Nephron progenitor cell (in vitro differentiated cells): ENCODE results near the gene ATXN2.
"Not testable (repeated sequence)": the region's sequence is repeated elsewhere in the genome, so short reads cannot be mapped to it uniquely, and the experiment has no call there.

Experiments used
- DNase-seq: peaks from one replicate; pipeline ENCODE4 v3.0.0; 2021
- H3K27ac Mint-ChIP-seq: 2 replicates; pipeline ENCODE4 v1.8.0; 2021; ENCODE audit warnings: mild to moderate bottlenecking, moderate library complexity, mixed read lengths
- H3K27me3 Mint-ChIP-seq: 2 replicates; pipeline ENCODE4 v1.8.0; 2021; ENCODE audit warnings: mild to moderate bottlenecking, low read depth, mixed read lengths; ENCODE audit not compliant: poor library complexity
- H3K36me3 Mint-ChIP-seq: 2 replicates; pipeline ENCODE4 v1.8.0; 2021; ENCODE audit warnings: low read depth, mixed read lengths
- H3K4me1 Mint-ChIP-seq: 2 replicates; pipeline ENCODE4 v1.8.0; 2021; ENCODE audit warnings: mixed read lengths
- H3K4me3 Mint-ChIP-seq: 2 replicates; pipeline ENCODE4 v1.8.0; 2021; ENCODE audit warnings: mild to moderate bottlenecking, moderate library complexity, mixed read lengths
- H3K9me3 Mint-ChIP-seq: 2 replicates; pipeline ENCODE4 v1.8.0; 2021; ENCODE audit warnings: mild to moderate bottlenecking, moderate library complexity, mixed read lengths
- TF ChIP-seq, protein P1 (sequence below): fragments of 200-600 bp; sonication (generic); IDR thresholded peaks from 2 replicates; pipeline ENCODE4 v1.5.0; 2021; ENCODE audit warnings: antibody characterized with exemption

ATXN2 gene

DNA sequence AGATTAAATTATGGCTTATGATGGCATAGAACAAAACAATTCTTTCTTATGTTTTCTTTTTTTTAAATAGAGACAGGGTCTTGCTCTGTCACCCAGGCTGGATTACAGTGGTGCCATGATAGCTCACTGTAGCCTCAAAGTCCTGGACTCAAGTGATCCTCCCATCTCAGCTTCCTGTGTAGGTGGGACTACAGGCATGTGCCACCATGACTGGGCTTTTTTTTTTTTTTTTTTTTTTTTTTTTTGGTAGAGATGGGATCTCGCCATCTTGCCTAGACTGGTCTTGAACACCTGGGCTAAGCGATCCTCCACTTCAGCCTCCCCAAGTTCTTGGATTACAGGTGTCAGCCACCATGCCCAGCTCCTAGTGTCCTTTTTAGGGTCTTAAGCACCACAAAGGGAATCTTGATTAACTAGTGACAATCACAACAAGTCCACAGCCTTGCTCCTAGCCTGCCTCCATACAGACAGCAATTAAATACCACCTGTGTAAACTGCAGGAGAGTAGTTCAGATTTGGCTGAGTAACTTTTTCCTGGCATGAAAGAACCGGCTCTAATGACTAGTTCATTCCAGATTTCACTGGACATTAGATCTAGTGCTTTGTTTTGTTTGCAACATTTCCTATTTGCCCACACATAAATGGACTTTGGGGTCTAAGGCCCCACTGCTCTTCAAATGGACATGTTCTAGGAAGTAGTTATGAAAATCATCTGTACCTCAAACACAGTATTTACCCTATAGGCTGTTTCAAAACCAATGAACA is 131.8 kb downstream of the ATXN2 start:
- Mint-ChIP-seq H3K27ac (peak overlapping the region; percentile 19), H3K27me3 (no peaks in the 10 kb centered on the region), H3K4me1 (no peaks in the 10 kb centered on the region), H3K36me3 (peaks cover 73% of the 10 kb centered on the region), H3K4me3 (no peak overlapping the region), H3K9me3 (peaks cover 6% of the 10 kb centered on the region)
- TF ChIP-seq, protein P1, sequence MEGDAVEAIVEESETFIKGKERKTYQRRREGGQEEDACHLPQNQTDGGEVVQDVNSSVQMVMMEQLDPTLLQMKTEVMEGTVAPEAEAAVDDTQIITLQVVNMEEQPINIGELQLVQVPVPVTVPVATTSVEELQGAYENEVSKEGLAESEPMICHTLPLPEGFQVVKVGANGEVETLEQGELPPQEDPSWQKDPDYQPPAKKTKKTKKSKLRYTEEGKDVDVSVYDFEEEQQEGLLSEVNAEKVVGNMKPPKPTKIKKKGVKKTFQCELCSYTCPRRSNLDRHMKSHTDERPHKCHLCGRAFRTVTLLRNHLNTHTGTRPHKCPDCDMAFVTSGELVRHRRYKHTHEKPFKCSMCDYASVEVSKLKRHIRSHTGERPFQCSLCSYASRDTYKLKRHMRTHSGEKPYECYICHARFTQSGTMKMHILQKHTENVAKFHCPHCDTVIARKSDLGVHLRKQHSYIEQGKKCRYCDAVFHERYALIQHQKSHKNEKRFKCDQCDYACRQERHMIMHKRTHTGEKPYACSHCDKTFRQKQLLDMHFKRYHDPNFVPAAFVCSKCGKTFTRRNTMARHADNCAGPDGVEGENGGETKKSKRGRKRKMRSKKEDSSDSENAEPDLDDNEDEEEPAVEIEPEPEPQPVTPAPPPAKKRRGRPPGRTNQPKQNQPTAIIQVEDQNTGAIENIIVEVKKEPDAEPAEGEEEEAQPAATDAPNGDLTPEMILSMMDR = no peak
- DNase-seq = no peak

DNA sequence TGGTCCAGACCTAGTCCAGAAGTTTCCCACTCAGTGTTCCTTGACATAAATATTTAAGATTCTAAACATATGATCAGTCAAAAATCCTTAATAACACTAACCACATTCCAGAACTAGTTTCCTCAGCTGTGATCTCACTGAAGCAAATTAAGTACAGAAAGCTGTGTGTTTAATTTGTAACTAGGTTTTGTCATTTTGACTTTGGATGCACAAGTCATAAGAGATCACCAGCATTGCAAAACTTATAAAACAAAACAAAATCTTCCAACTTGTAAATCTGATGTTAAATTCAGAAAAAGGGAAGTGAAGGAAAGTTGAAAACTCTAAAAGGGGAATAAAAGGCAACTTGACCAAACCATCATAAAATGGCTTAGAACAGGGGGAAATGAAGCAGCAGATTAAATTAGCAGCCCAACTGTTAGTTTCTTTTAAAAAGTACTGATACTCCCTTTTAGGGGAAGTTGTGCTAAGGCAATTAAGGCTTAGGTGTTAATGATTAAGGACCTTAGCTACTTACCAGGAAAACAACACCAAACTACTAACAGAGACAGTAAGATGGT is 136.8 kb downstream of the ATXN2 start:
- TF ChIP-seq, protein P1 = no peak
- Mint-ChIP-seq H3K4me3 (no peak overlapping the region), H3K27ac (no peak overlapping the region), H3K9me3 (peaks cover 6% of the 10 kb centered on the region), H3K27me3 (no peaks in the 10 kb centered on the region), H3K4me1 (no peaks in the 10 kb centered on the region), H3K36me3 (peaks cover 55% of the 10 kb centered on the region)
- no peak for DNase-seq

DNA sequence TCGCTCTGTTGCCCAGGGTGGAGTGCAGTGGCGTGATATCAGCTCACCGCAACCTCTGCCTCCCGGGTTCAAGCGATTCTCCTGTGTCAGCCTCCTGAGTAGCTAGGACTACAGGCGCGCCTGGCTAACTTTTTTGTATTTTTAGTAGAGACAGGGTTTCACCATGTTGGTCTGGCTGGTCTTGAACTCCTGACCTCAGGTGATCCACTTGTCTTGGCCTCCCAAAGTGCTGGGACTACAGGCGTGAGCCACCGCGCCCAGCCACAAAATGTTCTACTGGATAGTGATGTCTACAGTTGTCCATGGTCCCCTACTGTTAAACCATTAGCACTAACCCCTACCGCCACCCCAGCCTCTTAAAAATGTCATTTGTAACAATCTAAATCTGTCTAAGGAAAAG is 139.0 kb downstream of the ATXN2 start:
- not testable (repeated sequence) for H3K9me3 Mint-ChIP-seq, H3K4me3 Mint-ChIP-seq, H3K4me1 Mint-ChIP-seq, DNase-seq, H3K27me3 Mint-ChIP-seq, H3K27ac Mint-ChIP-seq
- peaks cover 54% of the 10 kb centered on the region for H3K36me3 Mint-ChIP-seq

DNA sequence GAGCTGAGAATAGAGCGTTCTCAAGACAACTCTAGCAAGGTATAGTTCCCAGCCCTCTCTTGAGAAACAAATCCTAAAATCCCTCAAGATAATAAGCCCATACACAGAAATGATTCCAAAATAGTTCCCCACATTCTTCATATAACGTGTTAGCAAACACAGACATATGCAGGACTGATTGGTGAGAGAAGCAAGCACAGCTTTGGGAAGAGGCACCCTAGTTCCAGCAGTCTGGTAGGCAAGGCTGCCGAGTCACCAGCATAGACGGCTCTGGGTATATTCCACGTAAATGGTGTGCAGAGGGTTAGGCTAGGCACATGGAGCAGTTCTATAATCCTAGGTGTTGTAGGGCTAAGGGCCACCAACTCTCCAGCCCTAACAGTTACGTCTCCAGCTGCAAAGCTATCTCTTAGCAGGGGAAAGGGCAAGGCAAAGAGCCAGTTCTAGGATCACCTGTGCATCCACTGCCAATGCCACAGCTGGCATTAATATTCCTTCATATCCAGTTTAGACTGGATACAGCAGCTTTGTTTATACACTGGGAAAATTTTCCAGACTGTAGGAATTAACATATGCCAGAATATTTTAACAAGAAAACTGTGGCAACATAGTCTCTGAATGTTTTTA is 140.5 kb downstream of the ATXN2 start:
- no peaks in the 10 kb centered on the region for H3K4me1 Mint-ChIP-seq
- peak overlapping the region; percentile 76 for H3K27ac Mint-ChIP-seq
- TF ChIP-seq, protein P1 = no peak
- H3K27me3 Mint-ChIP-seq = no peaks in the 10 kb centered on the region
- no peaks in the 10 kb centered on the region for H3K9me3 Mint-ChIP-seq
- H3K36me3 Mint-ChIP-seq = peaks cover 49% of the 10 kb centered on the region
- DNase-seq = no peak
- no peak overlapping the region for H3K4me3 Mint-ChIP-seq

DNA sequence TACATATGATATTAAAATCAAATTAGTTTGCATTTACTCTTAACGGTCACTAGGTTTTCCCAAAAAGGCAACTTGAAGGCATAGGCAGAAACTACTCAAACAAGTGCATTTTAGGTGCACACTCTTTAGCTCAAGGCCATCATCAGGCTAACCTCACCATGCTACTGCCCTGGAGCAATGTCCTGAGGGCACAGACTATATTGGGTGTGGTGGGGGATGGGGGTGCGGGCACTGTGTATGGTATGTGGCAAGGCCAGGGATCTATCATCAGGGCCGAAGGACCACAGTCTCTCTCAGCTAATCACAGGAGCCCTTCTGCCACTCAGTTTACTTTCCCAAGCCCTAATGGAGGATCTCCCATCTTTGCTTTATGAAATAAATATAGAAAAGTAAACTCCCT is 141.5 kb downstream of the ATXN2 start:
- TF ChIP-seq, protein P1 = no peak

DNA sequence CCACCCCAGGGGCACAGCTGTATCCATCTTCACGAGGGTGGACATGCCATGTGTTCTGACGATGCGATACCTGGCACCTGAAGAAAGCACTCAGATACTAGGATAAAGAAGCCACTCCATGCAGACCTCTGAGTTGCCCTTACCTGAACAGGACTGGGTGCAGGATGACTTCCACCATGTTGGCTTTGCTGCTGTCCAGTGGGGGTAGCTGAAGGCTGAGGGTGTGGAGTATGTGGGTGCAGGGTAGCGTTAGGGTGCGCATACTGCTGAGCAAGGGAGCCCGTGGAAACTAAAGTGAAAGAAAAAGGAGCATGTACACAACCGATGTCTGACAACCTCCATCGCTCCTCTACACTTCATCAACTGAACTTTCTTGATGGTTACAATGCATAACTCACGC is 142.0 kb downstream of the ATXN2 start:
- no peaks in the 10 kb centered on the region for H3K4me1 Mint-ChIP-seq
- H3K36me3 Mint-ChIP-seq = peaks cover 43% of the 10 kb centered on the region
- H3K4me3 Mint-ChIP-seq = no peak overlapping the region
- TF ChIP-seq, protein P1 = no peak
- no peaks in the 10 kb centered on the region for H3K9me3 Mint-ChIP-seq
- no peak overlapping the region for H3K27ac Mint-ChIP-seq
- H3K27me3 Mint-ChIP-seq = no peaks in the 10 kb centered on the region
- DNase-seq = no peak

More for the DNA sequence above, 141.5 kb downstream of the ATXN2 start:
- Mint-ChIP-seq H3K9me3 (no peaks in the 10 kb centered on the region), H3K4me3 (no peak overlapping the region), H3K36me3 (peaks cover 43% of the 10 kb centered on the region), H3K27ac (no peak overlapping the region), H3K4me1 (no peaks in the 10 kb centered on the region), H3K27me3 (no peaks in the 10 kb centered on the region)
- DNase-seq = no peak
